Amniotic stem cell (primary cell): ENCODE results near the gene BACE1.
A peak's percentile ranks its signal among the peaks of the same experiment; 100 is the strongest.
"Not testable (repeated sequence)": the region's sequence is repeated elsewhere in the genome, so short reads cannot be mapped to it uniquely, and the experiment has no call there.

ENCODE experiments used
- DNase-seq: peaks from one replicate; lab custom pipeline; 2025; lab: John Stamatoyannopoulos, UW

BACE1 gene

GRCh38 chr11:117316197-117316961, at the start of gene BACE1:
Gene BACE1, minus strand, starts transcription at chr11:117316256. Its CDS starts 461 bp downstream, at chr11:117315795.
- DNase-seq = peak; percentile 79

GRCh38 chr11:117361432-117361831, 45.4 kb upstream of the BACE1 start:
- no peak for DNase-seq

GRCh38 chr11:117356126-117356890, 40.3 kb upstream of the BACE1 start:
- no peak for DNase-seq

DNA sequence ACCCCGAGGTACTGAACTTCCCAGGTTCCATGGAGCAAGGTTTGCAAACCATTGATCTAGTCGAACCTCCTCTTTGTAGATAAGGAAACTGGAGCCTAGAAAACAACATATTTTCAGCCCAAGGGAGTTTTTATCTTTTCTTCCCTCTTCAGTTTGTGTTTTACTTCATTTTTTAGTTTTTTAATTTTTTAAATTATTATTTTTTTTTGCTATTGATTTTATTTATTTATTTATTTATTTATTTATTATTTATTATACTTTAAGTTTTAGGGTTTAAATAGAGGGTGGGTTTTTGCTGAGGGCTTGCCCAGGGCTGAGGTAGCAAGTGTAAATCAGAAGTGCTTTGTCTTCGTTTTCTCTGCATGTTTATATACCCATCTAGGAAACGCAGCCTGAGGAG, 38.5 kb upstream of the BACE1 start:
- DNase-seq = no peak

DNA sequence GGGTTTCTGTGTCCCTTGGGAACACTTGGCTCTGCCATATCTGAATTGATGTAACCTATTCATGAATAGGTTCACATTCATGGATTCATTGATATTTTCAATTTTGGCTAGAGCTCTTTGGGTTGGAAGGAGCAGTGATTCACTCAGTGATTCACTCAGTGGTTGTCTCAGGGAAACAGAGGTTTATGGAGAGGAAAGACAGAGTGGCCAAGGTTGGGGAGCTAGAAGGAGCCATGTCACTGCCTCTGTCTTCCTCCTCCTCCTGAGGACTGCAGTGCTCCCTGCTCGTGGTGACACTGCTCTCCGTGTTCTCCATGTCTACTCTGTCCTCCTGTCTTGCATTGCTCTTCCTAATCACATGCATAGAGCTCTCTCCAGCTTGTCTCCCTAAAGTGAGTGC, 29.0 kb upstream of the BACE1 start:
- no peak for DNase-seq

DNA sequence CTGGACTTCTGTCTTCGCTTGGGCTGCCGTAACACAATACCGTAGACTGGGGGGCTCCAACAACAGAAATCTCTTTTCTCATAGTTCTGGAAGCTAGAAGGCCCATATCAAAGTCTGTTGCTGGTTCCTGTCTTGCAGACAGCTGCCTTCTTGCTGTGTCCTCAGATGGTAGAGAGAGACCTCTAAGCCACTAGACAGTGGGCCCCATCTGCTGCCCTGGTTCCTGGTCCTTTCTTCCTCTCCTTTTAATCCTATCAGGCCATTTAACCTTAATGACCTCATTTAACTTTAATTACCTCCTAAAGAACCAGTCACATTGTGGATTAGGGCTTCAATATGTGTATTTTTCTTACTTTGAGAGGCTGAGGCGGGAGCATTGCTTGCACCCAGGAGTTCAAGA, 21.0 kb upstream of the BACE1 start:
- DNase-seq = no peak

GRCh38 chr11:117335399-117335798, 19.3 kb upstream of the BACE1 start:
- no peak for DNase-seq

DNA sequence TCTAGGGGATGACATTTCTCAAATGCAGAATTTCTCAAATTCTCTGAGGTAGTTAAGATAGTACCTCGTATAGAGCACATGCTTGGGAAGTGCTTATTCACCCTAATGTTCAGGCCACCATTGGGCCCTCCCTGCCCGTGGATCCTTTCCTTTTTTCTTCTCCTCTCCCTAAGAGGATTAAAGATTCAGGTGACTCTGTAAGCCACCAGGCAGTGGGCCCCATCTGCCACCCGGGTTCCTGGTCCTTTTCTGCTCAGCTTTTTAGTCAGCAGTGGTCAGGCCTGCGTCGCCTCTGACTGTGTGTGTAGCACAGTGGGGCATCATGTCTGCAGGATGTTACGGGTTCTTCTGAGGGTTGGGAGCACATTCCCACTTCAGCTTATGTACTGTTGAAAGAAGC, 18.8 kb upstream of the BACE1 start:
- DNase-seq = no peak

GRCh38 chr11:117333917-117334316, 17.9 kb upstream of the BACE1 start:
- no peak for DNase-seq

GRCh38 chr11:117332843-117333242, 16.8 kb upstream of the BACE1 start:
- DNase-seq = no peak

DNA sequence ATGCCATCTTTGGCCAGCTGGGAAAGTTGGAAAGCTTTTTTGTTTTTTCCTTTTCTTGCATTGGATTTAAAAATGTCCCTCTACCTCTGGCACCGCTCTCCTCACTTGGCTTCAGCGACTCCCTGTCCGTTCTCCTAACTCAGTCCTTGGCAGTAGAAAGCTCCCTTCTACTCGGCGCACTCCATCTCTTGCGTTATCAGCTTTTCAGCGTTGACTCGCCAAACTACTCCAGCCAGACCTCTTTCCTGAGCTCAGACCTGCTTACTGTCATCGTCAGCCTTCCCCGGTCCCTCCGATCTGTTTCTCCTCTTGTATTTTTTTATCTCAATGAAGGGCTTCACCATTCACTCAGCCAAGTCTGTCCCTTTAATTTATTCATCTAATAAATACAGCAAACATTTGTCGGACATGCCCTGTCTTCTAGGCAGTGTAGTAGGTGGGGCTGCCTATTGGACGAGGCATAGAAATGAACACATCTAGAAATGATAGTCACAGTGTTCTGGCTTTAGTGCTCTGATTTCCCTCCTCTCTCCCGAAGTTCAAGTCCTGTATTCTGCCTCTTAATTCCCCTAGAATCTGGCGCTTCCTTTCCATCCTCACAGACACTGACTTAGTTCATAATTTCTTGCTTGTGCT, 12.4 kb upstream of the BACE1 start:
- no peak for DNase-seq

- DNase-seq = peak; percentile 96
Measured at GRCh38 chr11:117327567-117328374, 11.7 kb upstream of the BACE1 start, which contains the start of gene CEP164. Gene CEP164, plus strand, starts transcription at chr11:117327854. Its CDS starts 10,733 bp downstream, at chr11:117338587.

DNA sequence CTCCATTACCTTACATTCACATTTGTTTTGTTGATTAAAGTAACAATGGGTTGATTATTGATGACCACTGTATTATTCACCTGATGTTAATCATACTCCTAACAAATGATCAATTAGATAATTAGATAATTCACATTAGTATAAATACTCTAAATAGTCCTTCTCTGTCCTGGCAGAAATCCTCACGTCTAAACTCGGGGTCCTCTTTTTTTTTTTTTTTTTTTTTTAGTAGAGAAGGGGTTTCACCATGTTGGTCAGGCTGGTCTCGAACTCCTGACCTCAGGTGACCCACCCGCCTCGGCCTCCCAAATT, 11.2 kb upstream of the BACE1 start:
- DNase-seq = not testable (repeated sequence)

DNA sequence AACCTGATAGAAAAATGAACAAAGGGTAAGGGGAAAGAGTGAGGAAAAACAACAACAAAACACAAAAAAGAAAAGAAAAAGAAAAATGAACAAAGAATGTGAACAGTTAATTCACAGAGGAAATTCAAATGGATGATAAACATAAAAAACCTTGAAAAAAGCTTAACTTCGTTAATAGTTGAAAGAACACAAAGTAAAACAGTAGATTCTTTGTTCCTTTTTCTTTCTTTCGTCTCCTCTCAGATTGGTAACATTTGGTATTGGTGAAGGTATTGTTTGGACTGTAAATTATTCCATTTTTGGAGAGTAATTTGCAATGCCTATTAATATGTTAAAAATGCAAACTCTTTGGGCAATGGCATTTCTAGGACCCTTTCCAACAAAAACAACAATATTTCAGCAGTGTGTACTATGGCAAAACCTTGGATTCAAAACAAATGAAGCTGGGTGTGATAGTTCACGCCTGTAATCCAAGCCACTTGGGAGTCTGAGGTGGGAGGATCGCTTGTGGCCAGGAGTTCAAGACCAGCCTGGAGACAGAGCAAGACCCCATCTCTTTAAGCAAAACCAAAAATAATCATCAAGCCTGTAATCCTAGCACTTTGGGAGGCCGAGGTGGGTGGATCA, 3.3 kb upstream of the BACE1 start:
- no peak for DNase-seq

GRCh38 chr11:117318738-117319137, 2.7 kb upstream of the BACE1 start:
- no peak for DNase-seq

- DNase-seq = no peak
Measured at GRCh38 chr11:117315285-117316196, 515 bp downstream of the BACE1 start.

DNA sequence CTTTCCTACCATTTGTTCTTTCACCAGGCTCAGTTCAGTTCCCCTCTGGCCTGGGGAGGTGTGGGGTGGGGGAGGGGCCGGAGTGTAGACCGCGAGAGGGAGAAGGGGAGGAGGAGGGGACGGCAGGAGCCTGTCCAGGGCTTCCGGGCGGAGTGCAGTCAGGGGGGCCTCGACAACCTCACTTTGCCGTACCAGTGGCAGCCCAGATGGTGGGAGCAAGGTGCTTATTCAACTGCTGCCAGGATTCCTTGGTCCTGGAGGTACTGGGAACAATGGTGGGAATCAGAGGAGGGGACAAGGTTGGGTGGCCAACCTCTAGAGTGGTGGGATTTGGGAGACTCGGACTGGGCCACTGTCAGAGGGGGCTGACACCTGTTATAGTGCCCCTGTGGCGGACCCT, 1.2 kb downstream of the BACE1 start:
- no peak for DNase-seq

DNA sequence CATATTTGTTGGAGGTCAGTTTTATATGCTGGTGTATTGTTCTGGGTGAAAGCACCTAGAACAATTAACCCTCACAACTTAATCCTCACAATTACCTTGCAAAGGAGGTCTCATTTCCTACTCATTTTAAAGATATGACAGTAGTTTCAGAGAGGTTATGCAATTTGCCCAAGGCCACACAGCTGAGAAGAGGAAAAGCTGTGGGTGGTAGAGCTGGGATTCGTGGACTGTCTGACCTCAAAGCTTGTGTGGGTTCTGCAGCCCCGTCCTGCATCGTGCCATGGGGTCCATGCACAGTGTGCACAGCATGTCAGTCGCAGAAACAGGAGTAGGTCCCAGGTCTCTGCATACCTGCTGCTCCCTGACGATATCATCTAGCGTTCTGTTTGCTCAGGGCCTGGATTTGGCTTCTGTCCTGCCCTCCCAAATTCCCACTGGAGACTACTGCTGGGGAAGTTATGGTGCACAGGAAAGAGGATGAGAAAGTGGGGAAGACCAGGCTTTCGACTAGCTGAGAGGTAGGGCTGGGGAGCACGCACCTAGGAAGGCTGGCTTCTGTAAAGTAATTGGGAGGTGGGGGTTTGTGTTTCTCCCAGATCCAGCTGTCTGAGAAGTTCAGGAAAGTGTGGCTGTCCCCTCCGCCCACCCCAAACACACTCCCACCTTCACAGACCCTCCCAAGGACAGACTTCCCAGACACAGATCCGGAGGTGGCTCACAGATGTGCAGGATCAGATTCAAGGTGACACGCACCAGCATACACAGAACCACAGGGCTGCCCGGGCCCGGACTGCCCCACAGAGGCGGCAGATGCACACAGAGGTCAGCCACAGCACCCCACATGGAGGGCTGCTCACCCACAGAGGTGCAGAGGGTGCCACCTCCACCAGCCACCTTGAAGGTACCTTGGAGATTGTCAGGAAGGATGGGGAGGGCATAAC, 2.0 kb downstream of the BACE1 start:
- no peak for DNase-seq

GRCh38 chr11:117313091-117313490, 3.0 kb downstream of the BACE1 start:
- no peak for DNase-seq
